ENCODE results near the gene PNLIPRP3.

PNLIPRP3 gene

GRCh38 chr10:116460219-116460618 is 32.6 kb downstream of the PNLIPRP3 start:
- no peak for DNase-seq (ENCODE audit: low read depth, low spot score)
- in situ Hi-C loops (cut with HindIII; ENCODE audit: low sequenced_read_pairs) = no loop called here
- TF ChIP-seq CTCF (IDR thresholded peaks at IDR 0.05; ENCODE audit: low read depth, low read length) = no peak
- H3K4me3 ChIP-seq (ENCODE audit: low read depth, low read length) = no peak overlapping the region

GRCh38 chr10:116461680-116462079 is 34.0 kb downstream of the PNLIPRP3 start:
- in situ Hi-C loops (cut with HindIII; ENCODE audit: low sequenced_read_pairs) = no loop called here
- no peak for DNase-seq (ENCODE audit: low read depth, low spot score)
- TF ChIP-seq CTCF (IDR thresholded peaks at IDR 0.05; ENCODE audit: low read depth, low read length) = no peak
- no peak overlapping the region for H3K4me3 ChIP-seq (ENCODE audit: low read depth, low read length)

- TF ChIP-seq CTCF (IDR thresholded peaks at IDR 0.05; ENCODE audit: low read depth, low read length) = no peak
- no peak overlapping the region for H3K4me3 ChIP-seq (ENCODE audit: low read depth, low read length)
- no peak for DNase-seq (ENCODE audit: low read depth, low spot score)
- in situ Hi-C loops (cut with HindIII; ENCODE audit: low sequenced_read_pairs) = no loop called here
These were observed 36.6 kb downstream of the PNLIPRP3 start for GRCh38 chr10:116464257-116464656.

GRCh38 chr10:116465546-116465945 is 37.9 kb downstream of the PNLIPRP3 start:
- in situ Hi-C loops (cut with HindIII; ENCODE audit: low sequenced_read_pairs) = no loop called here
- no peak for DNase-seq (ENCODE audit: low read depth, low spot score)
- no peak overlapping the region for H3K4me3 ChIP-seq (ENCODE audit: low read depth, low read length)
- TF ChIP-seq CTCF (IDR thresholded peaks at IDR 0.05; ENCODE audit: low read depth, low read length) = no peak

GRCh38 chr10:116466715-116467422 is 39.2 kb downstream of the PNLIPRP3 start:
- H3K4me3 ChIP-seq (ENCODE audit: low read depth, low read length) = no peak overlapping the region
- TF ChIP-seq CTCF (IDR thresholded peaks at IDR 0.05; ENCODE audit: low read depth, low read length) = no peak
- DNase-seq (ENCODE audit: low read depth, low spot score) = no peak
- in situ Hi-C loops (cut with HindIII; ENCODE audit: low sequenced_read_pairs) = no loop called here

- H3K4me3 ChIP-seq (ENCODE audit: low read depth, low read length) = no peak overlapping the region
- no peak for DNase-seq (ENCODE audit: low read depth, low spot score)
- in situ Hi-C loops (cut with HindIII; ENCODE audit: low sequenced_read_pairs) = no loop called here
- TF ChIP-seq CTCF (IDR thresholded peaks at IDR 0.05; ENCODE audit: low read depth, low read length) = no peak
These were observed 41.8 kb downstream of the PNLIPRP3 start for GRCh38 chr10:116469437-116469836.

All from astrocyte of the spinal cord (primary cell).